HG02970 (cell line): ENCODE data around the gene RARA.

Experiments used
- ATAC-seq: cut with Tn5 transposase; IDR thresholded peaks from one replicate; pipeline ENCODE4 v1.9.1; 2021; ENCODE audit warnings: mild to moderate bottlenecking, moderate library complexity, moderate number of reproducible peaks; ENCODE audit not compliant: unreplicated experiment, low FRiP score

RARA gene

DNA sequence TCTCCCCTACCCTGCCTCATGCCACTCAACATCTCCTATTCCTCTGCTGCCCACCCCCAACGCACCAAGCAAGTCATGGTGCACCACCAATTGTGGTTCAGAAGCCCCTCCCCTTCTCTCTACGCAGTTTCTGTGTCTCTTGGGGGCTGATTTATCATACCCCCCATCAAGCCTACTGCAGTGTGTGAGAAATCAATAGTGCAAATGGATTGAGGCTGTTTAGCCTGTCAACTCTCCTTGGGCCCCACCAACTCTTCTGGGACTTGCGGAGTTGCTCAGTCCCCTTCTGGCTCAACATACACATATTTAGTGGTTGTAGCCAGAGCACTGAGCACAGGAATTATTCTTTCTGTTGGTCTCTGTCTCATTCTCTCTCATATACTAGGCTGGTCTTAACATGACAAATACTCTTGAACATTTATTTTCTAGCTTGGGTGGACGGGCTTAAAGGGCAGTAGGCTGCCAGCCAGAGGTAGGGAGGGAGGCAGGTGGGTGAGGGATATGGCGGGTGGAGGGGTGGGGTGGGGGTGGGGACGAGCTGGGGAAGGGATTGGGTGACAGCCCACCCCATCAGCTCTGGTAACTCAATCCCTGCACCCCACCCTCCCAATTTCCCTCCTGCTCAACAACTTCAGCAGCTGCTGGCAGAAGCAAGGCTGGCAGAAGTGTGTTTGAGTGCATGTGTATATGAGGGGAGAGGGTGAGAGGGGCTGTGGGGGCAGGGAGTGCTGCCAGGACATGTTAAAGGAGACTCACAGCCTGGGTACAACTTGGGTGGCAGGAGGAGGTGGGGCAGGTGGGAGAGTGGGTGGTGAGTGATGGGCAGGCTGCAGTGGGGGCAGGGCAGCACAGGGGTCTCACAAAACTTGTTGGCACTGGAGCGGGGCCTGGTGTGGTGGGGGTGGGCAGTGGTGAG, 4.9 kb downstream of the RARA start:
- no peak for ATAC-seq

DNA sequence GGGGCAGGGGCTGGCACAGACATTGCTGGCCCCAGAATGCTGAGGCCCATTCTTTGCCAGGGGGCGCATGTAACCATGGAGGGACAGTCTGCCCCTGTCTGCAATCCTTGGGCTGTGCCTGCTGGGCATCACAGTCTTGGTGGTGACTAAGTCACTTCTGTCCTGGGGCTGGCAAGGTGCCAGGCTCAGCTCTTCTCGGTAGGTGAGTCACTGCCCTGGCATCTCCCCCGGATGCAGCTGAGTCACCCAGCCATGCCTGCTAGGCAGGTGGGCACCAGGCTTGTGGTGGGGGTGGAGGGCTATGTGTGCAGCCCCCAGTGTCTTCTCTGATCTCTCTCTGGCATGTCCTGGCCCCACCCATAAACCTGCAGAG, 5.6 kb downstream of the RARA start:
- ATAC-seq: no peak

DNA sequence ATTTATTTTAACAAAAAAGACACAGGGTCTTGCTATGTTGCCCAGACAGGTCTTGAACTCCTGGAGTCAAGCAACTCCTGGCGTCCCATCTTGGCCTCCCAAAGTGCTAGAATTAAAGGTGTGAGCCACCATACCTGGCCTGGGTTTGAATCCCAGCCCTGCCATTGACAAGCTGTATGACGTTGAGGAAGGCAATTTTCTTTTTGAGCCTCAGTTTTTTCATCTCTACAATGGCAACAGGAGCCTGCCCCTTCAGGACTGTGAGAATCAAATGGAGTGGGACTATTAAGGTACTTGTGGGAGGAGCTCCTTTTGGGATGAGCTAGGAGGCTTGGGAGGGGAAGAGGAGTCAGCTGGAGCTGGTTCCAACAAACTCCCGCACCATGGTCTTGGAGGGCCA, 6.2 kb downstream of the RARA start:
- no peak for ATAC-seq

DNA sequence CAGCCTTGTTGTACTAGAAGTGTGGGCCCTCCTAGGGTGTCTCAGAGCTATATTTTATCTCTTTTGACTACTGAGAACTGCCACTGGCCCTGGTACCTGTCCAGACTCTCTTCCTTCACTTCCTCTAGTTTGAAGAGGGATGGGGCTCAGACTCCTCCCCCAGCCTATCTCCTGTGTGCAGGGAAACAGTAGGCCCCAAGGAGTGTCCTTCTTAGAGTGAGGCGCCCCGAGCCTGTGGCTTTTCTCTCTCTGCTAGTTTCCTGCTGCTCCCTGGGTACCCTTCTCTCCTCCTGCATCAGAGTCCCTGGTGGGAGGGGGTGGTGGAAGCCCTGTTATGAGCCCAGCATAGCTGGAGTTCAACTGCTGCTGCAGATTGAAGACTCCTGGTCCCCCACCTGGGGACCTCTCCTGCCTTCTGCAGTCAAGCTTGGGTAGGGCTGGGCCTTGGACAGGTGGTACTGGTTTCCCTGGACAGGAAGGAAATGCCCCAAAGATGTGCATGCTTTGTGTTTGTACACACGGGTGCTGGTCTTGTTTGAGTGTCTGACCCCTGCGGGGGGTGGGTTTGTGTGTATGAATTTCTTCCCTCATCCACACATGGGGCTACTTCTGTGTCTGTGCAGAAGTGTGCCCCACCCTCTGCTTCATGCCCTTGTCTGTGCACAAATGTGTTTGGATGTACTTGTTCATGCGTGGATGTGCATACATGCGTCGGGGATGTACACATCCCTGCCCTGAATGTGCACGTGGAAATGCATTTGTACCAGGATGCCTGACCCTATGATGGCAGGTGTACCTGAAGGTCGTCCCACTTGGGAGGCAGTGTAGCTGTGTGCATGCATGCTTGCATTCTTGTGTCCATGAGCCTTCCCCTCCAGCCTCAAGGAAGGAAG, 6.9 kb downstream of the RARA start:
- no peak for ATAC-seq

DNA sequence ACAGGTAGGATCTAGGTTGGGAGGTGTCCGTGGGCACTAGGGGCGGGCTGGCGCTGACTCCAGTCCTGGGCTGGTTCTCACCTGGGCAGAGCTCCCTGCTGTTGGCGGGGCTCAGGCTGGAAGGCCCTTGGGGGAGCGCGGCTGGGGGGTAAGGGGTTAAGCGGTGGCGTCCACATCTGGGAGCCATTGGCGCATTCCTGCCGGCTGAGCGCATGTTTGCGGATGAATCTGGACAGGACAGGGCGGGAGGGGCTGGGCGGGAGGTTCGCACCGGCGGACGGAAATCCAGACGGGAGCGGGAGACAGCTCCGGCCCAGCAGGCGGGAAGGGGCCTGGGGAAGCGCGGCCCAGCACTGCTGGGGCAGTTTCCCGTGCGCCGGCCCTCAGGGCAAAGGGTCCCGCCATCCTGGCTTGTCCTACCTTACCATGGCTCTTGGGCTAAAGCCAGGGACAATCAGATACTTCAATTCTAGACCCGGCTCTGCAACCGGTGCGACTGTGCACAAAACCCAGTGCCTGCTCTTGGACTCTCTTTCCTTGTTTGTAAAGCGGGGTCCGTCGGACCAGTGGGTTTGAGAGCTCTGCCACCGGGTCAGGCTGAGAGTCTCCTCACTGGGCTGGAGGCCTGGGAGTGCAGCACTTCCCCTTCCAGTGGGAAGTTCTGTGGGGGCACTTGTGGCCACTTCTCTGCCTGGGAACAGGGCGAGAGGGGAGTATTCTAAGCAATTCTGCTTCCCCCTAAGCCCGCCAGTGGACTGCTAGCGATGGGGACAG, 7.8 kb downstream of the RARA start:
- no peak for ATAC-seq

DNA sequence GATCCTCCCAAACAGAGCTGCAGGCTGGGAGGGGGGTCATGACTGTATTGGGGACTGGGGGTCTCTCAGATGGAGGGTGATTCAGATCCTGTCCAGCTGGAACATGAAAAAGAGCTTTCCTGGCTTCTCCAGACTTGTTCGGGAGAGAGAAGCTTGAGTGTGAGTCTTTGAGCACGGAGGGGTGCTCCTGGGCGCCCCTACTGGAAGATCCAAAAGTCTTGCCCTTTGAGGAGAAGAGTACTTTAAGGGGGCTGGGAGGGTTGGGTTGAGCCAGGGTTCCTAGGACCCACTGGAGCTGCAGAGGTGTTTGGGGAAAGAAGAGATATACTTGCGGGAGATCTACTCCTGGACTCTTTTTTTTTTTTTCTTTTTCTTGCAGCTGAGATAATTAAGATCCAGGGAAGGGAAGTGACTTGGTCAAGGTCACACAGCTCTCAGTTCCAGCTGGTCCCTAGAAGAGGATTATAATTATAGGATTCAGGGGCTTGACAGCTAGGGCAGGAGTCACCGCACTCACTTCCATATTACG, 8.4 kb downstream of the RARA start:
- ATAC-seq: no peak

DNA sequence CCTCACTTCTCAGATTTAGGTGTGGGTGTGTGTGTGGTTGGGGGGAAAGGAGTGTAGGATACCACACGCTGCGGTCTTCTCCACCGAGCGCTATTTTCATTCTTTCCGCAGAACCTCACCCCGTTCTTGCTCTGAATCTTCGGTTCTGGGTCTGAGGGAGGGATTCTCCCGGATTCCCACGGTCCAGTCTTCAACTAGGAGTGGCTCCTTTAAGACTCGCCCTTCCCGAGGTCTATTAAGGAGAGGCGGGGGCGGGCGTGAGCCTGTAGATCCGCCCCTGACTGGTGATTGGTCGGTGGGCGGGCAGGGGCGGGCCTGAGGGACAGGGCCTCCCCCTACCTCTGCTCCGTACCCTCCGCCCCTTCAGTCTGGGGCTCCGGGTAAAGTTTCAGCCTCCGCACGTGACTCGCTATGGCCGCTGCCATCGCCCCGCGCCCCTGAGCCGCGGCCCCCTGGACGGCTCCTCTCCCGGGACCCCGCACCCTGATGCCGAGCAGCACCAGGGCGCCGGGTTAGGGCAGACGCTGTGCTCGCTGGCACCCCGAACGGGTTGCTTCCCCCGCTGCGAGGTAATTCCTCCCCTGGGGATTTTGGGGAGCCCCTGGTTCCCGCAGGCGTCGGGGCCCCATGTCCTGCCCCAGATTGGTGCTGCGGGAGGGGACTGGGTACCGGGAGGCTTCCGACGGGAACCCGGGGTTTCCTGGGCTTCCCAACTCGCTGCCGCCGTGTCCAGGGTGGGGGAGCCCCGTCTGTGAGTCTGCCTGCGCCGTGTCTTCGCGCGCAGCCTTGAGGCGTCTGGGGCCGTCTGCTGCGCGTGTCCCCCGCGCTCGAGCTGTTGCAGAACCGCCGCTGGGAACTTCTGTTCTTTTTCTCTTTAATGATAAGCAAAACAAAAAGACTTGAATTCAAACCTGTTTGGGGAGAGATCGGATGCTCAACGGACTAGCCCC, 9.2 kb downstream of the RARA start:
- ATAC-seq: peak; percentile 46

DNA sequence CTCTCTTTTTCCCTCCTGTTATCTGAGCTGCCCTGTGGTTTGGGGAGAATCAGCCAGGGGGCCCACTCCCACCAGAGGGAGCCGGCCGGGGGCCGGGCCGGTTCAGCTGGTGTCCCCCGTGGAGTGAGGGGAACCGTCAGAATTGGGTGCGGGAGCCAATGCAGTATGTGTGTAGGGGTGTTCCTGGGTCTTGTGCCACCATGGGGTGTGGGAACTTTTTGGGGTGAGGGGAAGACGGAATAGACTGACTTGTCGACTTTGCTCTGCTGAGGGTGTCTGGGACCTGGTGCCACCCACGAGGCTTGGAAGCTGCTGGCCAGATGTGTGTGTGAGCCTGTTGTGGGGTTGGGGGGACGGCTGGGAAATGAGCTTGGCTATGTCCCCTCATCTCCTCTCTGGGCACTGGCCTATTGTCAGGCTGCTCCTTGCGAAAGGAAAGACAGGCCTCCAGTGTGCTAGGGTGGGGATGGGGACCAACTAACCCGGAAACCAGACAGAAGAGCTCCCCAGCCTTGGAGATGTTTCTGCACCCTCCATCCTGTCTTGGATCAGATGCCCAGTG, 9.9 kb downstream of the RARA start:
- ATAC-seq: no peak

DNA sequence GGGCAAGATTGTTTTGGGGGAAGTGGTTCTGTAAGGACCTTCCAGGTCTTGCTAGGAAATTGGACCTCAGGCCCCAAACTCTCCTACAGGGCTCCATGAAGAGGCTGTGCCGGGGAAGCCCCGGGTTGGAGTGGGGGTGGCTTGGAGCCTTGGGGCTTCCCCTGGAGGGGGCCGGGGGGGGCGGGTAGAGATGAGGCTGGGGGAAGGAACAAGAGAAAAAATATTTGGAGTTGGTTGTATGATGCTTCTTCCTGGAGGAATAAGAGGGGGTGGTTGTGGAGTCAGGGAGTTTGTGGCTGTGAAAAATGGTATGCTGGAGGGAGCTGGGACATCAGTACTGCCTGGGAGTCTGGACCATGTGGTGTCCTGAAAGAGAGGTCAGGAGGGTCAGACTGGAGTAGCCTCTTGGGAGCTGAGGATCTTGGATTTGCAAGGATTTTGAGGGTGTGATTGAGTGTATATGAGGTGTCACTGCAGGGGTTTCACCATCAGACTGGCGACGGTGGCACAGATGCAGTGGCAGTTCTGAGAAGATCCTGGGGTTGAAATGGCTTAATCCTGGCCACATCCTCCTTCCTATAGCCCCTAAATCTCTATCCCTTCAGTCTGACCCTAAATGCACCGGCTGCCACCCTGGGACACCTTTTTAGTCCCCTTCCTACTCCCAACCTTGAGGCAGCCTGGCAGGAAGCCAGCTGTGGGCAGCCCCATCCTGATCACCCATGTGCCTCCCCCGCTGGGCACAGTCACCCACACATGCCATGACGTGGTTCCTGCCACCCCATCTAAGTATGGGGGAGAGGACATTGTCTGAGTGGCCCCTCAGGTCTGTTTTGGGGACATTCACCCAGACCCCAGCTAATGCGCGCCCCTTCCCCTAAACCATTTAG, 10.9 kb downstream of the RARA start:
- ATAC-seq: no peak

DNA sequence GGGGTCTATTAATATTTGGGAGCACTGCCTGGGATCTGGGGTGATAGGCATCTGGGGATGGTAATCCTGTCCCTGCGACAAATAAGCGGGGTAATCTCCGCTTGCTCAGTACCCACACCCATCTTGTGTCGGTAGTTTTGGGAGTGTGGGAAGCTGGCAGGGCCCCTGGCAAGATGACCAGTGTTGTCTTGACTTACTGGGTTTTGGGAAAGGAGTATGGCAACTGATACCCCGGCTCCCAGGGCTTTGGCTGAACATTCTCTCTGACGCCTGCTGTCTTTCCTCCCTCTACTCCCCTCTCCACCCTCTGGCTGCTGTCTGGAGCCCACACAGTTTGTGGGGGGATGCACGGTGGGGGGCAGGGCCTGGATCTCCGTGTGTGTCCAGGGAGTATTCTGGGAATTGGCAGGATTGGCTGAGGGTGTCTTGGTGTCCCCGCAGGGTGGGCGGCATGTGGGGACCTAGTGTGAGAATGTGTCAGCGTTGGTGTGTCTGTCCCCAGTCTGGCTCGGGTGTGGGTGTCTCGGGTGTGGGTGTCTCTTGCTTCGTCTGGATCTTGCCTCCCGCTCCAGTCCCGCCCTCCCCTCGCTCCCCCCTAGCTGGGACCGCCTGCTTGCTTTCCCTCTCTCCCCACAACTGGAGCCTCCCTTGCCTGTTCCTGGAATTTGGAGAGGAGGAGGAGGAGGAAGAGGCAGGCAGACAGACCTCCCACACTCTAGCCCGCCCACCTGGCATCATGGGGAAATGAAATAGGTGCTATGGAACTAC, 12.0 kb downstream of the RARA start:
- ATAC-seq: no peak

DNA sequence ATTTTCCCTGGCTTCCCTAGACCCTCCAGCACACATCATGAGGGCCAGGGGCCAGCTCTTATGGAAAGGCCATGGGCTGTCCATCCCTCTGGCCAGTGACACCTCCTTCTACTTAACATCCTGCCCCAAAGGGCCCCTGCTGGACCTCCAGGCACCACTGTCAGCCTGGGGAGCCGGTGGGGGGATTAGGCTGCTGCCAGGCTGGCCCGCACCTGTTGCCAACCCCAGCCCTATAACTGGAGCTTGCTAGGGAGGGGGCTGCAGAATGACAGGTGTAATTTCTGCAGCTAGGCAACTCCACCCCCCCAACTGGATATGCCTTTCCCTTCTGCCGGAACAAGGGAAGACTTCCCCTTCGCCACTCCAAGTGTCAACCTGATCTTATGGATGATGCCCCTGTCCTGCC, 12.5 kb downstream of the RARA start:
- ATAC-seq: no peak

DNA sequence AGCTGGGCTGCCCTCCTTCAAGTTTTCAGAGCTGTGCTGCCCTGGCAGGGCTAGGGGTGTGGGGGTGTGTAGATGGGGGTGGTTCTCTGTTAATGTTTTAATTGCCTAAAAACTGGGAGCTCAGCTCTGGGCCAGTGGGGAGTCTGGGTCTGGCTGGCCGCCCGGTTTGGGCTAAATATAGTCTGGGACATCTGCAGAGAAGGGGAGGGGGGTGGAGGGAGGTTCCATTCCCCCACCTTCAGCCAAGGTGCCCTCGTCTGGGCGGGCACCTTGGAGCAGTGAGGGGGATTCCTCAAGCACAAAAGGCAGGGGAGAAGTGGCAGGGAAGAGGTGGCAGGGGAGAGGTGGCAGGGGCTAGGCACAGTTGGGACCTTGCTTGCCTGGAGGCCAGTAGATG, 13.0 kb downstream of the RARA start:
- ATAC-seq: no peak

DNA sequence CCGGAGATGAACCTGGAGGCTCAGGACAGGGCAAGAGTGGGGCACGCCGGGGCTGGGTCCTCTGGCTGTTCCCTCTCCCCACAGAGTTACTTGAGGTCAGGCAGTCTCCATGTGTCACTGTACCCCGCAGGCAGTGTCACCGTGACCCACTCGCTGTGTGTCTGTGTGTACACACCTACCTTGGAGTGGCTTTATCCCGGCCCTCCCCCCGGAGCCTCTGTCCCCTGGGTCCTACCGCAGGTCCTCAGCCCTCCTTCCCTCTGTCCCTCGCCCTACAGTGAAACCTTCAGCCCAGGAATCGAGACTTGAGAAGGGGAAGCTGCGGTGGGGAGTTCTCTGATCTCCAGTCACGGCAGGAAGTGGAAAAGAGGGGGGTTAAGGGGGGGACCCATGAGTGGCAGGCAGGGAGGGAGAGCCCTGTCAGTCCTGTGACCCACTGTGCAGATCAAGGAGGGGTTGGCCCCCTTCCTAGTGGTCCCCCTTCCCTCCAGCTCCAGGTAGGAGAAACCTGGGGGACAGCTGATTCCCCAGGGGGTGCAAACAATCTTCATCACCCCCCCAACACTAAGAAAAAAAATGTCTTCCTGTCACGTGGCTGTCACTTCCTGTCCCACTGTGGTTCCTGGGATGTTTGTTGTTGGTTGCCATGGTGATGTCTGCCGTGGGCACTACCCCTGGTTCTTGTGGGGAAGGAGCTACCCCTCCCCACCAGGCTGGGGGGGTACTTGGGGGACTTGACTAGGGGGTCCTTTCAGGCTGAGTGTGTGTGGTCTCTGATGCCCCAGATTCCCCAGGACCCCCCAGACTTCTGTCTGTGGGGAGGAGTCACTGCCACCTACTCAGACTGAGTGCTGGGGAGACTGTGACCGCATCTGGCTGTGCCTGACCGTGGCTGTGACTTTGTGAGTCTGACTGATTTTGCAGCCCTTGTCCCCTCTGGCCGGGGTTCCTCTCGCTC, 13.7 kb downstream of the RARA start:
- peak; percentile 35 for ATAC-seq

DNA sequence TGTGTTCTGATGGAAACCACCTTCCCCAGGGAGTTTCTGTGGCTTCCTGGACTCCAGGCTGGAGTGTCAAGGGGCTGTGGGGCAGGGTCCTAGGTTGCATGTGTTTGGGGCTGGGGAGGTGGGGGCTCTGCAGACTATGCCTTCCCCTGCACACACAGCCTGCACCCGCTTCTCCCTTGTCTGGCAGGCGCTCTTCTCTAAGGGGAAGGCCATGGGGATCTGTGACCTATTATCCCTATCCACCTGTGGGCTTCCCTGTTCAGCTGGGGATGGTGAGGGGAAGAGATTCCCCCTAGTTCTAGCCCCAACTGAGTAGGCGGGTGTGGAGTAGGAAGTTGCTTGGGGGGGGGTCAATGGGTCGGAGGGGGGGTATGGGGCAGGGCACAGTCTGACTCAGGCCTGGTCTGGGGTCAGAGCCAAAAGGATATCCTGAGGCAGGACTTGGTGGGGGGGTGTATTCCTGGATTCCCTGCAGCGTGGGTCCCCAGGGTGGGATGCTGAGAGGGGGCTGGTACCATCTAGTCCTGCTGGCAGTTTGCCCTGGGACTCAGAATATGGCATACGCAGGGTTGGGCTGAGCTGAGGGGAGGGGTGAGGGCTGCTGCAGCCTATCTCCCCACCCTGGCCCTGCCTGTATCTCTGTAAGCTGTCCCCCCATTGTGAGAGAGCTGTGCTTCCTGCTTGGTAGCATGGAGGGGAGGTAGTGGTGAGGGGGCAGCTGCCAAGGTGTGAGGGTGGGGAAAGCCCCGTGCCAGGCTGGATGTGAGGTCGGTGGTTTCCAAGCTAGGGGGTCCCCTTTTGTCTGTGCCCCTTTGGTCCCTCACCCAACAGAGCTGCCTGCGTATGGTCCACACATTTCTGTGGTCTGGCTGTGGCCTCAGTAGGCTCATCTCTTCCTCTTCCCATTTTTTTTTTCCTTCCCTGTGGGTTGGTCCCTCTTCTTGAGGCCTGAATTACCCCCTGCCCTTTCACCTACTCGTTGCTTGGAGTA, 14.7 kb downstream of the RARA start:
- ATAC-seq: peak; percentile 0
